Measurements from ENCODE around the gene DZIP3. TPM values are rescaled to one million over a fixed set of nuclear protein-coding genes. Genes with fewer than 3 reads are reported as not detected.

DZIP3 gene
- total RNA-seq, 2 donors from 2014 or later = 14.3 to 15.1 TPM

DNA sequence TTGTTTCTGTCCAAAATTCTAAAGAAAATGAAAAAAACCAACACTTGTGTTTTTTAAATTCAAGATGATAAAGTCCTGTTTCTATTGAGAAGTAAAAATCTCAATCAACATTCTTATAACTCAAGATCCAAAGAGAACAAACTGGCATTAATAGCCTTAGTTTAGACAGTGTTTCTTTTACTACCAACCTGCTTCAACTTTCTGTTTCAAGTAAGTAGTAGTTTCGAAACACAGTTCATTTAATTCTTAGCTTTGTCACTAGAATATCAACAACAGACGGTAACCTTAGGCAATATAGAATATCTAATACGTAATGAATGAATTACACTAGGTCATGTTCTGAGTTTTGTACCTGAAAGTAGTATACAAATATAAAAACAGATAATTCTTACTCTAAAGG, 24.0 kb upstream of the DZIP3 start:
- H3K9me3 ChIP-seq (ENCODE audit: control insufficient read depth, low read length, poor library complexity, severe bottlenecking) = no peaks in the 10 kb centered on the region

DNA sequence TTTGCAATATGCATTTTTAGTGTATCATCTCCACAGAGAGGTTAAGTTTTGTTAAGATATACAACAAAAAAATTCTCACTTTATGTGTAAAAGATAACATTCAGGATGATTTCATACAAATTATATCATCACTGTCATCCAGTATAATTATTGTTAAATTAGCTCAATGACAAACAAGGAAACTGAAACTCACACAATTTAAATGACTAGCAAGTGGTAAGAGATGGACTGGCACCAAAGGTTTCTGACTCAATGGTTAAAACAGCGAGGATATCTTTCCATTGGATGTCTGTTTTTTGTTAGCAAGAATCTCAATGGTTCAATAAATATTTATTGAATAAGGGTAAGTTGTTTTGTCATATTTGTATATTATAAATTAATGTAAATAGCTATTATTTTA, 22.9 kb upstream of the DZIP3 start:
- ATAC-seq (no peak), DNase-seq (no peak)
- H3K27me3 Mint-ChIP-seq = no peaks in the 10 kb centered on the region
- no peak overlapping the region for H3K27ac Mint-ChIP-seq
- H3K9me3 ChIP-seq (ENCODE audit: control insufficient read depth, low read length, poor library complexity, severe bottlenecking) = no peaks in the 10 kb centered on the region
- H3K36me3 Mint-ChIP-seq (ENCODE audit: low read depth) = no peaks in the 10 kb centered on the region
- peaks cover 3% of the 10 kb centered on the region for H3K4me1 Mint-ChIP-seq
- no peak overlapping the region for H3K4me3 Mint-ChIP-seq

More for the DNA sequence above, 24.0 kb upstream of the DZIP3 start:
- Mint-ChIP-seq H3K36me3 (ENCODE audit: low read depth) (no peaks in the 10 kb centered on the region), H3K4me1 (peaks cover 3% of the 10 kb centered on the region), H3K4me3 (no peak overlapping the region), H3K27me3 (no peaks in the 10 kb centered on the region), H3K27ac (no peak overlapping the region)
- ATAC-seq (no peak), DNase-seq (no peak)

DNA sequence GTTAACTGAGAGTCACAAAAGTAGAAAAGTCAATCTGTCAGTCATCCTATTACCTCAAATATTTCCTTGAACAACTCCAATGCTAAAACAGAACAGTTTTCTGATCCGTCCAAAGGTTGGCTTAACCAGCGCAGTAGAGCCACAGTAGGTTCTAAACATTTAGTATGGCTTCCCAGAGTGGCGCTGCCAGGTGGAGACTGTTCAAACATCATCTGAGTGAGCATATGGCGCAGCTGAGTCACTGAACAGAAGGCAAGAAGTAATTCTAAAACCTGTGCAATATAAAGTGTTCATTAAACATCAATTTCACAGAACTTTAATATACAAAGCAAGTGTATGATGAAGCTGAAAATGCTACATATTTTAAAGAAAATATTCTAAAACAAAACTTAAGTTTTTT, 20.2 kb upstream of the DZIP3 start:
- no peak overlapping the region for H3K27ac Mint-ChIP-seq
- no peak overlapping the region for H3K4me3 Mint-ChIP-seq
- peaks cover 3% of the 10 kb centered on the region for H3K4me1 Mint-ChIP-seq
- ATAC-seq = no peak
- no peaks in the 10 kb centered on the region for H3K36me3 Mint-ChIP-seq (ENCODE audit: low read depth)
- H3K9me3 ChIP-seq (ENCODE audit: control insufficient read depth, low read length, poor library complexity, severe bottlenecking) = no peaks in the 10 kb centered on the region
- H3K27me3 Mint-ChIP-seq = no peaks in the 10 kb centered on the region
- DNase-seq = no peak

DNA sequence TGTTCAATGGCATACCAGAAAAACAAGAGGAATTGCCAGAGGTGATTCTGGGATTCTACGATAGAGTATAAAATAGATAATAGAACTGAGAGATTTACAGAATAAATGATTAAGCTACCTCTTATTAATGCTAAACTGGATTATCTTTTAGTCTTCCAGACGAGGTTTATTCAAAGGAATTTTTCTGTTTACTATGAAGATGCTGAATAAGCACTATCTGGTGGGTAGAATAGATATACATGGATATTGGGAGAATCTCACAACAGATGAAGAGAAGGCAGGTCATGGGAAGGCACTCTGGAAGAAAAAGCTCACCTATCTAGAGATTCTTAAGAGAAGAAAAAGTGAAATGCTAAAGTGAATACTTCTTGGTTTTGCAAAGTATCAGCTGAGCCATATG, 11.5 kb upstream of the DZIP3 start:
- Mint-ChIP-seq H3K27ac (no peak overlapping the region), H3K36me3 (ENCODE audit: low read depth) (no peaks in the 10 kb centered on the region)

DNA sequence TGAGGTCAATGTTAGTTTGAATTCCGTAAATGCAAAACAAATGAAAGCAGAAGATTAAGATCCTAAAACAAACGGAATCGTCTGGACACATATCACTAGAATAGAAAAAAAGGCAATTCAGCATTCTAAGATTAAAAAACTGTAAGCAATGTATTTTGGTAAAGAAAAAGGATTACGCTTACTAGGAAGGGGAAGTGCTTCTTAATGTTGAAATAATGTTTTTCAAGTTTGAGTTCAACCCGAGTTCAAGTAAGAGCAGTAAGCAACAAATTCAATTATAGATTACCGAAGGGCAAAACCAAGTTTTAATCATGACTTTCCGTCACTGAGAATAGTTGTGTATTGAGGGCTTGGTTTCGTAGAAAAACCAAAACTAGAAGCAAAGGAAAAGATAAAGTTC, 921 bp upstream of the DZIP3 start:
- DNase-seq (no peak), ATAC-seq (no peak)
- no peaks in the 10 kb centered on the region for H3K9me3 ChIP-seq (ENCODE audit: control insufficient read depth, low read length, poor library complexity, severe bottlenecking)
- H3K27me3 Mint-ChIP-seq = no peaks in the 10 kb centered on the region
- peak overlapping the region; percentile 100 for H3K27ac Mint-ChIP-seq
- peaks cover 3% of the 10 kb centered on the region for H3K36me3 Mint-ChIP-seq (ENCODE audit: low read depth)
- H3K4me1 Mint-ChIP-seq = peaks cover 24% of the 10 kb centered on the region
- peak overlapping the region; percentile 96 for H3K4me3 Mint-ChIP-seq

More for the DNA sequence above, 11.5 kb upstream of the DZIP3 start:
- DNase-seq (no peak), ATAC-seq (no peak)
- no peaks in the 10 kb centered on the region for H3K4me1 Mint-ChIP-seq
- H3K27me3 Mint-ChIP-seq = no peaks in the 10 kb centered on the region
- H3K9me3 ChIP-seq (ENCODE audit: control insufficient read depth, low read length, poor library complexity, severe bottlenecking) = no peaks in the 10 kb centered on the region
- H3K4me3 Mint-ChIP-seq = no peak overlapping the region

DNA sequence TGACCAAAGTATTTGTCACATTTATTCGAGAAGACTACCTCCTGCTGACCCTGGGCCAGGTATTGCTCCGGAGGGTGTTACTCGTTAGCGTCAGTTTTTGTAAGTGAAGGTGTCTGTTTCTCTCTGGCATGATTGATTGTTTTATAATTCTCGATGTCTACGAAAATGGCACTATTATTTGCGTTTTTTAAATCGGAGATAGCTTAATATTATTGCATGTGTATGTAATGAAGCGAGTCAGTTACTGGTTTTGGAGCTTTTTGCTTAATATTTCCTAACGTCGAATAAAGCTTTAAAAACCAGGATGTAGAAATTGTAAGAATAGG, 439 bp downstream of the DZIP3 start:
- H3K9me3 ChIP-seq (ENCODE audit: control insufficient read depth, low read length, poor library complexity, severe bottlenecking) = no peaks in the 10 kb centered on the region
- ATAC-seq (no peak), DNase-seq (no peak)
- H3K27me3 Mint-ChIP-seq = no peaks in the 10 kb centered on the region
- peak overlapping the region; percentile 96 for H3K4me3 Mint-ChIP-seq
- peaks cover 3% of the 10 kb centered on the region for H3K36me3 Mint-ChIP-seq (ENCODE audit: low read depth)
- H3K4me1 Mint-ChIP-seq = peaks cover 24% of the 10 kb centered on the region
- peak overlapping the region; percentile 100 for H3K27ac Mint-ChIP-seq

DNA sequence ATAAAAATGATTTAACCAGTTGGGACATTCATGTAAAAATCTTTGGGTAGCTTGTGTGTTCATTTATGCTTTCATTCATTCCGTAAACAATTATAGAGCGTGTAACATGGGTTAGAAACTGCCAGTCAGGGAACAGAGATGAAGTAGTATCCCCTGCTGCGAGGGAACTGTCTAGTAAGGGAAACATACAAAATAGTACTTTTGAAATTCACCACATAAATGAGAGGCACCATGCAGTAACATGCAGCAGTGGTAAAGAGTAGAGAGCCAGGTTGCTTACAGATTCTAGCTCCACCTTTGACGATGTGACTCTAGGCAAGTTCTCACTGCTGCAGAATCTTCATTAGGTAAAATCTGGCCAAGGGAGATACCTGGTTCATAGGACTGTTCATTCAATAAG, 938 bp downstream of the DZIP3 start:
- Mint-ChIP-seq H3K36me3 (ENCODE audit: low read depth) (peaks cover 3% of the 10 kb centered on the region), H3K4me1 (peaks cover 24% of the 10 kb centered on the region), H3K4me3 (peak overlapping the region; percentile 96), H3K27ac (peak overlapping the region; percentile 100), H3K27me3 (no peaks in the 10 kb centered on the region)
- no peak for ATAC-seq
- DNase-seq = no peak
- H3K9me3 ChIP-seq (ENCODE audit: control insufficient read depth, low read length, poor library complexity, severe bottlenecking) = no peaks in the 10 kb centered on the region

DNA sequence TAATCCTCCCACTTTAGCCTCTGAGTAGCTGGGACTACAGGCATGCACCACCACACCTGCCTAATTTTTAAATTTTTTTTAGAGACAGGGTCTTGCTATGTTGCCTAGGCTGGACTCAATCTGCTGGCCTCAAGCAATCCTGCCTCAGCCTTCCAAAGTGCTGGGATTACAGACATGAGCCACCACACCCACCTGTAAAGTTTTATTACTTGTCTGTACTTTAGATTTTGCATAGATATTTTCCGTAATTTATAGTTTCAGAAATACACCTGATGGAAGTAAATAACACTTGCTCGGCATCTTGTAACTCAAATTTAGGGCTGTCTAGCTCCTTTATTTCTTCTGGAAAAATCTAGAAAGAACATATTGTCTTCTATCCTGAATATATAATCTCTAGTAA, 5.8 kb downstream of the DZIP3 start:
- H3K9me3 ChIP-seq (ENCODE audit: control insufficient read depth, low read length, poor library complexity, severe bottlenecking) = no peaks in the 10 kb centered on the region
- peak overlapping the region; percentile 1 for H3K27ac Mint-ChIP-seq

DNA sequence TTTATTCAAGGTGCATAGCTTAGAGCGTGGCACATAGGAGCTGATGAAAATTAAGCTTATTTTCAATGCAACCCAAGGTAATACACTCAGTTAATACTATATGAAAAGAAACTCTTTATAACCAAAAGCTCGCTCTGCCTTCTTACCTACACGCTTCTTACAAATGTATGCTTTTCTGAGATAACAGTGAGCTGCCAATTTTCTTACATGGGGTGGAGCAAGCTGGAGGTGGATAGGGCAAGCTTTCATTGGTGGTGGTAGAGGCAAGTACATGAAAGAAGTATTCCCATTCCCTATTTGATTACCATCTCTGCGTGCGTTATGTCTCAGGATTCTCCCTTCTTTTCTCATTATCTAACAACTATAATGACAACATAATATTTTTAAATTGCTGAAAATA, 8.9 kb downstream of the DZIP3 start:
- H3K36me3 Mint-ChIP-seq (ENCODE audit: low read depth) = no peaks in the 10 kb centered on the region
- H3K4me3 Mint-ChIP-seq = no peak overlapping the region
- ATAC-seq (no peak), DNase-seq (no peak)
- H3K27ac Mint-ChIP-seq = no peak overlapping the region
- H3K9me3 ChIP-seq (ENCODE audit: control insufficient read depth, low read length, poor library complexity, severe bottlenecking) = no peaks in the 10 kb centered on the region
- peaks cover 16% of the 10 kb centered on the region for H3K4me1 Mint-ChIP-seq
- H3K27me3 Mint-ChIP-seq = no peaks in the 10 kb centered on the region

More for the DNA sequence above, 5.8 kb downstream of the DZIP3 start:
- H3K36me3 Mint-ChIP-seq (ENCODE audit: low read depth) = peaks cover 3% of the 10 kb centered on the region
- H3K4me1 Mint-ChIP-seq = peaks cover 16% of the 10 kb centered on the region
- ATAC-seq = no peak
- no peaks in the 10 kb centered on the region for H3K27me3 Mint-ChIP-seq
- DNase-seq = no peak
- H3K4me3 Mint-ChIP-seq = no peak overlapping the region

DNA sequence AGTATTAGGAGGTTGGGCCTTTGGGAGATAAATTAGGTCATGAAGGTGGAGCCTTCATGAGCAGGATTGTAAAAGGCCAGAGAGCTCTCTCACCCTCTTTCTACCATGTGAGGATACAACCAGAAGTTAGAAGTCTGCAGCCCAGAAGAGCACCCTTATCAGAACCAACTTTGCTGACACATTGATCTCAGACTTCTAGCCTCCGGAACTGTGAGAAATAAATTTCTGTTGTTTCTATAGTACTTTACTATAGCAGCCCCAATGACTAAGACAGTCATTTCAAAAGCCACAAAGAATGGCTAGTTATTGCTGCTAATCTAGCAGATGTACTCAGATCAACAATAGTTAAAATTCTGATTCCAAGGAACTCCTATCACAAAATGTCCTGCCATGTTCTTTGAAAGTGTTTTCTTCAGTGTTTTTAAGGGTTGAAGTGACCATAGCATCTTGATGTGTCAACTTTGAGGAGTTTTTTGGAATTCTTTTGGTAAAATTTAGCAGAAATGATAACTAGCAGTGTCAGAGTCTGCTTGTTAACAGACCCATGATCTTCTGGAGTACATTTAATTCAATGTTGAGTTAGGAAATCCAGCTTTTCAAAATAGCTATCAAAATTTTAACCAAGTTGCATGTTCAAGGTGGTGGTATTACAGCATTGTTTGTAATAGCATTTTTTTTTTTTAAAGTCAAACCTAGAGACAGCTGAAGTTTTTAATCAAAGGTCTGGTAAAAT, 10.3 kb downstream of the DZIP3 start:
- no peak overlapping the region for H3K4me3 Mint-ChIP-seq
- no peak for DNase-seq
- peaks cover 27% of the 10 kb centered on the region for H3K4me1 Mint-ChIP-seq
- no peaks in the 10 kb centered on the region for H3K9me3 ChIP-seq (ENCODE audit: control insufficient read depth, low read length, poor library complexity, severe bottlenecking)
- no peak for ATAC-seq
- no peaks in the 10 kb centered on the region for H3K36me3 Mint-ChIP-seq (ENCODE audit: low read depth)
- no peak overlapping the region for H3K27ac Mint-ChIP-seq
- no peaks in the 10 kb centered on the region for H3K27me3 Mint-ChIP-seq

DNA sequence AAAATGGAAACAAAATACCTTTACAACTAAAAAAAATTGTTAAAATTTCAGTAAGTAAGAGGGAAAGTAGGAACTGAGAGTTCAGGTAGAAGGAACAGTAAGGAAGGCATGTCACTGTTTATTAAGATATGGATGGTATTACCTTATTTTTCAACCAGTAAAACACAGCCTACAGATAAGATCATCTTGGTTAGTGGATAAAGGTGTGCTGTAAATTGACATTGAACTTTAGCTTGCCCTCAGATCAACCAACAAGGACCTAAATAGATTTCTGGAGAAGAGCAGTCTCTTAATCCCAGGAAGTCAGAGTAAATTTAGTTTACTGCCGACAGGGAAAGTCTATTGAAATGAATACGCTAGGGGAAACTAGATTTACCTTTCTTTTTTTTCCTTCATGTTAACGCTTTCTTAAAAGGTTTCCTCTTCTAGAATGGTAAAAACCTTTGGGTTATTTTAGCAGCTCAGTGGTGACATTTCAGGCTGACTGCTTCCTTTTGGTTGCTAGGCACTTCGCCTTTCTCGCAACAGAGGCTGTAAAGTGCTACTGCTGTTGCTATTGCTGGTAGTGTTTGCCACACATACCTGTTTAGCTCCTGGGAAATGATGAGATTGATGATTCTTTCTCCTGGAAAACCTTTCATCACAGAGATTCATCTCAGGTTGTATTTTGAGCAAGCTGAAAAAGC, 12.9 kb downstream of the DZIP3 start:
- Mint-ChIP-seq H3K4me3 (peak overlapping the region; percentile 80), H3K4me1 (peaks cover 33% of the 10 kb centered on the region), H3K27me3 (no peaks in the 10 kb centered on the region), H3K27ac (peak overlapping the region; percentile 94), H3K36me3 (ENCODE audit: low read depth) (no peaks in the 10 kb centered on the region)
- H3K9me3 ChIP-seq (ENCODE audit: control insufficient read depth, low read length, poor library complexity, severe bottlenecking) = no peaks in the 10 kb centered on the region
- peak in 1 of 3 donors; percentile 12 for DNase-seq
- peak; percentile 90 for ATAC-seq

DNA sequence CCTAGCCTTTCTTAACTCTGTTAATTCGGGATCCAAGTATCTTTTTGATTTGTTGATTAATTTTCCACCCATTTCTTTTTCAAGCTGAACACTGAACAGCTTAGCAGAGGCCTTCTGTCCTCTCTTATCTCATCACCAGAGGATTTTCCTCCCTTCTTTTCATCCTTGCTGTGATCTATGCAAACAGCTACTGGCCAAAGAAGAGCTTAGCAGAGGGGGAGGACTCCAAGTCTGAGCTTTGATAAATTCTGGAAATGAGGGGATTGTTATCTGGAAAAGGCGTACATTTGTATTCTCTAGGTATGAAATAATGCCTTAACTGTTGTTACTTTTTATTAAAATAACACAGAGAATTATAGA, 13.4 kb downstream of the DZIP3 start:
- Mint-ChIP-seq H3K36me3 (ENCODE audit: low read depth) (peaks cover 2% of the 10 kb centered on the region), H3K4me3 (peak overlapping the region; percentile 80), H3K27ac (peak overlapping the region; percentile 94), H3K27me3 (no peaks in the 10 kb centered on the region), H3K4me1 (peaks cover 33% of the 10 kb centered on the region)
- DNase-seq (no peak), ATAC-seq (peak; percentile 27)
- no peaks in the 10 kb centered on the region for H3K9me3 ChIP-seq (ENCODE audit: control insufficient read depth, low read length, poor library complexity, severe bottlenecking)

DNA sequence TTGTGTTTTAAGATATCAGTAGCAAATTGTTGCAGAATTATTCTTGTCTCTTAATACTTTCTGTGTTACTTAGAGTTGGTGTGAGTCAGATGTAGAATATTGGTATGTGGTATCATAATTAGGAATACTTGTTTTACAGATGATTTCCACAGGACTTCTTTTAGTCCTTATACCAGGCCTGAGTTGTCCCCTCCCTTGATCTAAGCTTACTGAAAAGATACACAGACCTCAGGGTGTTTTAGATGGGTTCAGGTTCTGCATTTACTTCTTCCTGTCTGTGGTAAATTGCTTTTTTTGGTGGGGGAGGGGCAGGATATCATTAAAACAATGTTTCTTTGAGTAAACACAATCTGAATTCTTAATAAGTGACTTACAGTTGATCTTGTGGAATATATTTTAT, 14.2 kb downstream of the DZIP3 start:
- DNase-seq (no peak), ATAC-seq (peak; percentile 63)
- H3K4me1 Mint-ChIP-seq = peaks cover 34% of the 10 kb centered on the region
- no peaks in the 10 kb centered on the region for H3K27me3 Mint-ChIP-seq
- peak overlapping the region; percentile 94 for H3K27ac Mint-ChIP-seq
- H3K36me3 Mint-ChIP-seq (ENCODE audit: low read depth) = peaks cover 3% of the 10 kb centered on the region
- H3K4me3 Mint-ChIP-seq = peak overlapping the region; percentile 81
- no peaks in the 10 kb centered on the region for H3K9me3 ChIP-seq (ENCODE audit: control insufficient read depth, low read length, poor library complexity, severe bottlenecking)

DNA sequence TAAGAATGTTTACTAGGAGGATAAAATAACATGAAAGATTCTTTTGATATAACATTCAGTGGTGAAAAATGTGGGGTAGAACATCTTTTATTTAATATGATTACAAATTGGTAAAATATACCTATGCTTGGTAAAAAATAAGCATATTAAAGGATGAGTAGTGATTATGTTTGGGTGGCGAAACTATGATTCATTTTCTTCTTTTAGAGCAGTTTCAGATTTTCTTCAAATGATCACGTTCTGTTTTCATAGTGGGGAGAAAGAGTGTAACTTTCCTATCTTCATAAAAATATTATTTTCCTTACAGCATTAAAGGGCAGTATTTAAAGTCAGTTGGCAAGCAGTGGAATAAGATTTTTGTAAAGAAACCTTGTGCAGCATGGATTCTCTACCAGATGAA, 15.5 kb downstream of the DZIP3 start:
- no peaks in the 10 kb centered on the region for H3K27me3 Mint-ChIP-seq
- ATAC-seq (no peak), DNase-seq (no peak)
- H3K4me3 Mint-ChIP-seq = no peak overlapping the region
- no peaks in the 10 kb centered on the region for H3K9me3 ChIP-seq (ENCODE audit: control insufficient read depth, low read length, poor library complexity, severe bottlenecking)
- peaks cover 36% of the 10 kb centered on the region for H3K4me1 Mint-ChIP-seq
- peaks cover 6% of the 10 kb centered on the region for H3K36me3 Mint-ChIP-seq (ENCODE audit: low read depth)
- peak overlapping the region; percentile 94 for H3K27ac Mint-ChIP-seq

All from T-helper 17 cell (primary cell).